GM12801 (cell line): ENCODE measurements around the gene MASP2.

ENCODE experiments used
- CTCF ChIP-seq: IDR thresholded peaks from one replicate; pipeline ENCODE4 v1.5.1; 2011; ENCODE audit warnings: control low read depth; ENCODE audit not compliant: insufficient read length; ENCODE audit errors: extremely low read depth

MASP2 gene

GRCh38 chr1:11054666-11055065 lies 7.6 kb upstream of the MASP2 start:
- no peak for TF ChIP-seq CTCF

- TF ChIP-seq CTCF, result no peak
Measured at GRCh38 chr1:11054181-11054580, 7.1 kb upstream of the MASP2 start.

- no peak for TF ChIP-seq CTCF
Measured at GRCh38 chr1:11053758-11054137, 6.7 kb upstream of the MASP2 start.

- TF ChIP-seq CTCF, result no peak
Measured at GRCh38 chr1:11052839-11053757, 6.1 kb upstream of the MASP2 start.

- TF ChIP-seq CTCF, result no peak
Measured at GRCh38 chr1:11051781-11052511, 4.9 kb upstream of the MASP2 start.

- TF ChIP-seq CTCF, result no peak
Measured at GRCh38 chr1:11046270-11046566, 821 bp downstream of the MASP2 start.

- no peak for TF ChIP-seq CTCF
Measured at GRCh38 chr1:11045428-11046269, 1.4 kb downstream of the MASP2 start.
